GM19035 (cell line): ENCODE results near the gene LITAFD.
"Not testable (repeated sequence)": the region's sequence is repeated elsewhere in the genome, so short reads cannot be mapped to it uniquely, and the experiment has no call there.

ENCODE experiments used
- ATAC-seq: cut with Tn5 transposase; IDR thresholded peaks from one replicate; pipeline ENCODE4 v1.9.1; 2021; ENCODE audit not compliant: unreplicated experiment

The LITAFD gene

GRCh38 chr16:8872071-8872470 lies 10.1 kb upstream of the LITAFD start:
- no peak for ATAC-seq

- no peak for ATAC-seq
These were observed 8.9 kb upstream of the LITAFD start for GRCh38 chr16:8872967-8873865.

GRCh38 chr16:8873866-8874195 lies 8.3 kb upstream of the LITAFD start:
- not testable (repeated sequence) for ATAC-seq

GRCh38 chr16:8874388-8874787 lies 7.8 kb upstream of the LITAFD start:
- ATAC-seq = no peak

GRCh38 chr16:8875317-8875716 lies 6.8 kb upstream of the LITAFD start:
- ATAC-seq = not testable (repeated sequence)

GRCh38 chr16:8877894-8878522 lies 4.1 kb upstream of the LITAFD start:
- no peak for ATAC-seq

DNA sequence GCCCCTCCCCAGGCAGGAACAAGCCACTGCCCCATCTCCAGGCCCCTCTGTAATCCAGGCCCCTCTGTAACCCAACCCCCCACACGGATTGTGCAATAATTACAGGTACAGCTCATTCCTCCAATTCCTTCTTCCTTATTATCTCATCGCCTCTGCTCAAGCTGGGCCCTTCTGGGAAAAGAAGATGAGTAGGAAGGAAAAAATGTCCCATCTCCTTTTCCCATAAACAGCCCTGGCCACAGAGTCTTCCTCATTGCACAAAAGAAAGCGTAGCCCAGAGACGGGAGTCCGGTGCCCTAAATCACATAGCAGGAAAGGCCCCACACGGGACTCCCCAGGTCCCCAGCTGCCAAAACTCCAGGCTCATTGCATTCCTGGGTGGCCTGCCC lies 3.6 kb upstream of the LITAFD start:
- ATAC-seq = no peak

DNA sequence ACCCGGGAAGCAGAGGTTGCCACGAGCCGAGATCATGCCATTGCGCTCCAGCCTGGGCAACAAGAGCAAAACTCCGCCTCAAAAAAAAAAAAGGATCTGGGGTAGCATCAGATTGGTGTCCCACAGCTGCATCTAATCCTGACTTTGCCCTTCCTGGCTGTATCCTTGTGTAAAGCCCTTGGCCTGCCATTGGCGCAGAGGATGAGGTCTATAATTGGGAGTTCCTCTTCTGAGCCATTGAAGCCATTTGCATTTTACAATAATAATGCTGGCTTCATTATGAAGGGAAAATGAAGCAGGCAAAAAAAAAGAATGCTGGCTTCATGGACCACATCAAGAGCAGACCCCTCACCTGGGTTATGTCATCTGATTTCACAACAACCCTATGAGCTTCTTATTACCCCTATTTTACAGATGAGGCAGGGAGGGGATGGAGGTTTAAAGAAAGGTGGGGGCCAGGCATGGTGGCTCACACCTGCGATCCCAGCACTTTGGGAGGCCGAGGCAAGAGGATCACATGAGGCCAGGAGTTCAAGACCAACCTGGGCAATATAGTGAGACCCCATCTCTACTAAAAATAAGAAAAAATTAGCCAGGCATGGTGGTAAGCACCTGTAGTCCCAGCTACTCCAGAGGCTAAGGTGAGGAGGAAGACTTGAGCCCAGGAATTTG lies 1.2 kb upstream of the LITAFD start:
- no peak for ATAC-seq

DNA sequence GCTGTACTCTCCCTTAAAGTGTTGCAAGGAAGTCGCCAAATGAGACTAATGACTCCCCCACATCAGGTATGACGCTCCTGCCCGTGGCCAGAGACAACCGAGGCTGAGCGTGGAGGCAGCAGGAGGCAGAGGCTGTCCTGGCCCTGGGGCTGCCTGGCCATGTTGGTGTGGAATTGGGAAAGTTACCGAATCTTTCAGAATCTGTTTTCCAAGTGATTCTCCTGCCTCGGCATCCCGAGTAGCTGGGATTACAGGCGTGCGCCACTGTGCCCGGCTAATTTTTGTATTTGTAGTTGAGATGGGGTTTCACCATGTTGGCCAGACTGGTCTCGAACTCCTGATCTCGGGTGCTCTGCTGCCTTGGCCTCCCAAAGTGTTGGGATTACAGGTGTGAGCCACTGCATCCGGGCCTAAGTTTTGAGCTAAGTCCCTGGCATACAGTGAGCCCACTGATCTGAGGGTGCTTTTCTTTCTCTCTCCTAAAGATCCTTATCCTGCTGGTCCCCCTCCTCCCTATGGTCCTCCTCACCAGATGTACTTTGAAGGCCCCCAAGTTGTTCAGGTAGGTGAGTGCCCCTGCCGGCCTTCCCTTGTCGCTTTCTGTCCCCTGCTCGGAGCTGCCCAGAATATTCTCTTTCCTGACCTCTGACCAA lies 700 bp downstream of the LITAFD start:
- ATAC-seq = no peak

- ATAC-seq = no peak
These were observed 3.8 kb downstream of the LITAFD start for GRCh38 chr16:8885674-8886592.

- ATAC-seq = no peak
These were observed 4.7 kb downstream of the LITAFD start for GRCh38 chr16:8886593-8887430.

DNA sequence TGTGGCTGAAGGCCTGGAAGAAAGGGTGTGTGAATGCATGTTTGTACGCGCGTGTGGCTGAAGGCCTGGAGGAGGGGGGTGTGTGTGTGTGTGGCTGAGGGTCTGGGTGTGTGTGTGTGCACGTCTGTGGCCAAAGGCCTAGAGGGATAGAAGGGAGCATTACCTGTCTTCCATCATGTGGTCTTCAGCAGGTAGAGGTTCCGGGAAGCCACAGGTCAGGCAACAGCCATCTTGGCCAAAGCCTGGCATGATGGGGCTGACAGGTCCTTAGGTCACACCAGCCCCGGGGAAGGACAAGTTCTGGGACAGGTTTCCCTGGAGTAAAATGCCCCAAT lies 5.2 kb downstream of the LITAFD start:
- no peak for ATAC-seq

GRCh38 chr16:8887952-8888560 lies 5.9 kb downstream of the LITAFD start:
- no peak for ATAC-seq

DNA sequence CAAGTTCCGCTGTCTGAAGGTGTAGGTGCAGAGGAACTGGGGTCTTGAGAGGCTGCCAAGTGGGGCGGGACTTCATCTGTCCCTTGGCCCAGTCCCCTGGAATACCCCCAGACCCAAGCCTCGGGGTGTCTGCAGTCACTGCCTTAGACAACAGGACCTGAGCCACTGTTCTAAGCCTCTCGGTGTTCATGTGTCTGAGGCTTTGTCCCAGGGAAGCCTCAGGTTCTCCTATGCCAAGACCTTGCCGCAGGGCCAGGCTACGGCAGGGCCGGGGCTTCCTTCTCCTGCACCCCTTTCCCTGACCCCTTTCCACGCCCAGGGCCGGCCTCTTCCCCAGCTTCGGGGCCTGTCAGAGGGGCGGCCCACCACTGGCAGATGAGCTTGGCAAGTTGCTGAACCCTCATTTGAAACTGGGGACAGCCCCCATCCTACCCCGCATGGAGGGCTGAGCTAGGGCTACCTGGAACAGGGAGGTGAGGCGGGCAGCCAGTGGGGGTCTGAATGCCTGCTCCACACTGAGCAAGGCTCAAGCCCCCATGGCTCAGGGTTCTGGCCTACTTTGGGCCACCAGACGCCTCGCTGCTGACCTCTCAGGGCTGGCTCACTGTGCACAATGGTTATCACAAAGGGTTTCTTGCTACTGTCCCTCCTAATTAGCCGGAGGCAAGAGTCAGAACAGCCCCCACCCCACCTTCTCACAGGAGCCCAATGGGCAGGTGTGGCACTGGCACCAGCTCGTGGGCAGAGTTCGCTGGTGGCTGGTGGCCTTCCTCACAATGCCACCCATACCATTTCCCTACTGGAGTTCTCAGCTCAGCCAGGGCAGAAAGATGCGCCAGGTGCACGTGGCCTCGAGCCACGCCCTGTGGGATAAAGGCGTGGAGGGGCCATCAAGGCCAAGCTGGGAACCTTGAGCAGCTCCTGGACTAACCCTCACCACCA lies 7.1 kb downstream of the LITAFD start:
- ATAC-seq = no peak

- no peak for ATAC-seq
These were observed 7.9 kb downstream of the LITAFD start for GRCh38 chr16:8889893-8890548.

GRCh38 chr16:8890549-8890921 lies 8.4 kb downstream of the LITAFD start:
- ATAC-seq = no peak

- ATAC-seq = peak; percentile 27
These were observed 10.0 kb downstream of the LITAFD start for GRCh38 chr16:8892101-8892575.

DNA sequence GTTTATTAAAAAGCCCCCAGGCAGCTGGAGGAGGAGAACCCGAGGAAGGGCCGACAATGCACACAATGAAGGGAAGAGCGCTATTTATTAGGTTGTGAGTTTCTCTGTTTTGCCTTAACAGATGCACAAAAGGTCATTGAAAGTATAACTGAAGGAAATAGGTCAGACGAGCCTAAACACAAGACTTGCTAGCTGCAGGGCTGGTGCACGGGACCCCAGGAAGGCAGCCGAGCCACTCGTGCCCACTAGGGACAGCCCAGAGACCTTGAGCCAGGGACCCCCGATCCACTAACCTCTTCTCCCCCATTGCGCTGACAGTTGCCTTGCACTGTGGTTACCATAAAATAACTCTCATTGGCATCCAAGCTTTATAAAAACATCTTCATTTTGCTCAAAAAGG lies 11.3 kb downstream of the LITAFD start:
- ATAC-seq = no peak
